ENCODE results near the gene PRRC2A.
"Not testable (repeated sequence)": the region's sequence is repeated elsewhere in the genome, so short reads cannot be mapped to it uniquely, and the experiment has no call there.

The PRRC2A gene

GRCh38 chr6:31585491-31585890 is 35.0 kb upstream of the PRRC2A start:
- DNase-seq (ENCODE audit: low read depth, low spot score): peak; percentile 61

DNA sequence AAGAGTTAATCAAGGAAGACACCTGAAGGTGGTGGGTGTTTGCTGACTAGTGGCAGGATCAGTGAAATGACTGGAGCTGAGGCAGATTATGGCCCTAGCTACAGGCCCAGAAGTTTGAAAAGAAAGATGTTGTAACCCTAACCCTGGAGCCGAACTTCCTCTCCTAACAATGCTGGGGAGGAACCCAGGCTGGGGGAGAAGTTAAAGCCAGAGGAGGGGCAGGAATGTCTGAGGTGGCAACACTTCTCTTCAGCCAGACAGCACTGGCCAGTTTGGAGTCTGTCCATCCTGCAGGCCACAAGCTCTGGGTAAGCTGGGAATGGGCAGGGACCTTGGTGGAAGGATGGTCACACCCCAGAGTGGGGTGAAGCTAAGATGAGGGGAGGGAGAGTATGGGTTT is 34.5 kb upstream of the PRRC2A start, which contains the start of gene LST1:
Gene LST1 (plus strand): TSS at position 270 of the 400 bp plus-strand sequence. CDS start 1,023 bp downstream, outside the sequence.
- no peak for DNase-seq (ENCODE audit: low read depth, low spot score)

- DNase-seq (ENCODE audit: low read depth, low spot score): no peak
These were observed 33.8 kb upstream of the PRRC2A start for GRCh38 chr6:31586599-31587281.

DNA sequence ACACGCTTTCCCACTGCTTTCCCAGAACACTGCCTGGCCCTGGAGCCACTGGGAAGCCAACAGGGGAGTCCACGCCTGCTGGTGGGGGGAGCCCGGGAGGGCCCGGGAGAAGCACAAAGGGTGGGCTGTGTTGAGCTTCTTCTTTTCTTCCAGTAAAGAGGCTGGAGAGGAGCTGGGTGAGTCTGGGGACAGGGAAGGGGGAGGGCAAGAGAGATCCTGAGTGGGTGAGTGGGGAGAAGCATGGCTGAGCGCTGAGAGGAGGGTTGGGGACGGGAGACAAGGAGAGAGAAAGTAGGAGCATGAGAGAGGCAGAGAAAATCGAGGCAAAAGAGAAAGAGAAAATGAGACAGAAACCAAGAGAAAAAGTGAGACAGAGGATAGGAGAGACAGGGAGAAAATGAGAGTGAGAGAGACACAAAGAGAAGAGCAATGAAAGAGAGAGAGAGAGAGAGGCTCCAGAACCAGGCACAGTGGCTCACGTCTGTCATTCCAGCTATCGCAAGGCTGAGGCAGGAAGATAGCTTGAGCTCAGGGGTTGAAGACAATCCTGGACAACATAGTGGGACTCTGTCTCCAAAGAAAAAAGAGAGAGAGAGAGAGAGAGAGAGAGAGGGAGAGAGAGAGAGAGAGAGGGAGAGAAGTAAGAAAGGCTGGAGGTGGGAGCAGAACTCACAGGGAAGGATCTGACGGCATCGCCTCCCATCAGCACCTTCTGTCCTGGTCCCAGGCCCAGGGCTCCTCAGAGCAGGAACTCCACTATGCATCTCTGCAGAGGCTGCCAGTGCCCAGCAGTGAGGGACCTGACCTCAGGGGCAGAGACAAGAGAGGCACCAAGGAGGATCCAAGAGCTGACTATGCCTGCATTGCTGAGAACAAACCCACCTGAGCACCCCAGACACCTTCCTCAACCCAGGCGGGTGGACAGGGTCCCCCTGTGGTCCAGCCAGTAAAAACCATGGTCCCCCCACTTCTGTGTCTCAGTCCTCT is 32.4 kb upstream of the PRRC2A start:
- no peak for DNase-seq (ENCODE audit: low read depth, low spot score)

GRCh38 chr6:31588871-31589650 is 31.5 kb upstream of the PRRC2A start:
- DNase-seq (ENCODE audit: low read depth, low spot score): no peak

- DNase-seq (ENCODE audit: low read depth, low spot score): not testable (repeated sequence)
These were observed 29.8 kb upstream of the PRRC2A start for GRCh38 chr6:31590691-31591090.

- DNase-seq (ENCODE audit: low read depth, low spot score): no peak
These were observed 28.1 kb upstream of the PRRC2A start for GRCh38 chr6:31592396-31592771.

DNA sequence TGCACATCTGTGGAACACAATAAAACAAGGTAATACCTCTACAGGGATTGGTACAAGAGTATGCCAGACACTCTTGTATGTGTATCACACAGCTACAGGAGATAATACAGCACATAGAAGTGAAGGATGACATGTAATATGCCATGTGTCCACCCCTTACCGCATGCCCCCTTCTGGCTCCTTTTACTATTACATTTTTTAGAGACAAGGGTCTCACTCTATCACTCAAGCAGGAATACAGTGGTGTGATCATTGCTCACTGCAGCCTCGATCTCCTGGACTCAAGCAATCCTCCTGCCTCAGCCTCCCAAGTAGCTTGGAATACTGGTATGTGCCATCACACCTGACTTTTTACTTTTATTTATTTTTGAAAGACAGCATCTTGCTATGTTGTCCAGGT is 23.5 kb upstream of the PRRC2A start:
- DNase-seq (ENCODE audit: low read depth, low spot score): no peak

GRCh38 chr6:31607317-31607716 is 13.2 kb upstream of the PRRC2A start:
- DNase-seq (ENCODE audit: low read depth, low spot score): no peak

- no peak for DNase-seq (ENCODE audit: low read depth, low spot score)
These were observed 10.8 kb upstream of the PRRC2A start for GRCh38 chr6:31609519-31610406.

GRCh38 chr6:31610968-31611367 is 9.5 kb upstream of the PRRC2A start:
- DNase-seq (ENCODE audit: low read depth, low spot score): no peak

- no peak for DNase-seq (ENCODE audit: low read depth, low spot score)
These were observed 6.4 kb upstream of the PRRC2A start for GRCh38 chr6:31614075-31614619.

DNA sequence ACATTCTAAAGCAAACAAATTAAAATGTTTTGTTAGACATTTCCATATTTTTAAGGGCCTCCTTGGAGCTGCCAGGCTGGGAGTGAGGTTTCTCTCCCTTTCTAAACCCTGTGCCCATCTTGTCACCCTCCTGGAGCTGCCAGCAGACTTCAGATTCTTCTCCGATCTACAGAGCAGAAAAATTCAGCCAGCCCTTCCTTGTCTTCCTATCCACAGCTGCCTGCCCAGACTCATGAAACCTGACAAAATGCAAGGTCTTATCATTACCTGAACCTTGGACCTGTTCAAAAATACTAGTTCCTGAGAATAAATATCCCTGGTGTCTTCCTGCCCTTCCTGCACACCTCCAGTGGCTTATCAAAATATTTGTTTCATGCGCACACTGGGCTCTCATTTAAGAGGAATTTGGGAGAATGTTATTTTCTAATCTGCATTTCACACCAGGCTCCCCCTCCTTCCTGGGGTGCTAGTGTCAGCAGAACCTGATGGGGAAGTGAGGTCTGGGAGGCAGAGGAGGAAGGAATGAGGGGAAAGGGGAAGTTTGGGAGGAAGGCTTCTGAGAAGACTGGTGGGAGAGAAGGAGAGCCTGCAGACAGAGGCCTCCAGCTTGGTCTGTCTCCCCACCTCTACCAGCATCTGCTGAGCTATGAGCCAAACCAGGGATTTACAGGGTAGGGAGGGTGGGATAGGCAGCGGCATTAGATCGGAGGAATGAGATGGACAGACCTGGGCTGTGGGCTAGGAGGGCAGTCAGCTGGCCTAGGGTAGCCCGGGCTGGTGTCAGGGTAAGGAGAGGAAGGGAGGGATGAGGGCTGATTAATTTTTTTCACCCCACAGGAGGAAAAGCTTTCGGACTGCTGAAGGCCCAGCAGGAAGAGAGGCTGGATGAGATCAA is 5.6 kb upstream of the PRRC2A start, which contains the start of gene AIF1:
Gene AIF1 (plus strand): TSS at position 551 of the 895 bp plus-strand sequence. CDS start 96 bp downstream, at position 647.
- DNase-seq (ENCODE audit: low read depth, low spot score): no peak

- no peak for DNase-seq (ENCODE audit: low read depth, low spot score)
These were observed 4.8 kb upstream of the PRRC2A start for GRCh38 chr6:31615748-31616147.

- DNase-seq (ENCODE audit: low read depth, low spot score): no peak
These were observed 3.5 kb upstream of the PRRC2A start for GRCh38 chr6:31617010-31617409.

GRCh38 chr6:31619805-31620585 is 520 bp upstream of the PRRC2A start:
- DNase-seq (ENCODE audit: low read depth, low spot score): peak; percentile 100

DNA sequence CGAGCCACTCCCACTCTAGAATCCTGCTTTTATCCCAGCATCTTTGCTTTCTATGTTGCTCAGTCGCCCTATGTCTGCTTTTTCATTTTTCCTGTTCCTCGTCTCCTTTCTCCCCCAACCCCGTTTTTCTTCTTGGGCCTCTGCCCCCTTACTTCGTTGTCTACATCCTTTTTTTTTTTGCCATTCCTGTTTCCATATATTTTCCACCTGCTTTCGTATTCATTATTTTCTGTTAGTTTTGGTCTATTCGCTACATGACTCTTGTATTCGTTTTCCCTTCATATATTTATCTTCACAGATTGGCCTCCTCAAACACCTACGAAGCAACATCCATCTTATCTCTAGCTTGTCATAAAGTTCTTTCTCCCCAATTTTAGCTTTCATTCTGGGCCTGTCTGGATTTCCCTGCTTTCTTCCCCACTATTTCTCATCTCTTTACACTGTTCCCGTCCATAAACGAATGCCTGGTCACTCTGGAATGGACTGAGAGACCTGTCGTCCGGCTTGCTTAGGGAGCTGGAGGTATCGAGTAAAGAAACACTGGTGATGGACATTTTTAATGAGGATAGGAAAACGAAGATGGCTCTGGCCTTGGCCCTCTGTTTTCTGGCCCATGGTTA is 915 bp downstream of the PRRC2A start:
- DNase-seq (ENCODE audit: low read depth, low spot score): no peak

DNA sequence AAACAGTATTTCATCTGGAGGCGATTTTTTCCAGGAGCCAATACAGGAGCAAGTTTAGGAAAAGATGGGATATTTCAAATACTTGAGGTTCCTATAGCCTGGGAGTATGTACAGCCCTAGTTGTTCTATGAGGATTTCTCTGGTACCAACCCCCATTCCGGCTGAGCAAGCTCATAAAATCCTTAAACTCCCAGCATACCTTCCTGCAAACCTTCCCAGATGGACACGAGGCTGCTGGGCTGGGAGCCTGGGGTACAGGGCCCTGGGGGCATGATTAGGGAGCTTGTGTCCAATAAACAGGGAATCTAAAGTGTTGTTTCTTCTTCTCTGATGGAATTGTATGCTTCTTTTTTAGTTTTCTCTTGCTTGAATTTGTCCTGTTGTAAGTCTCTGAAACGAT is 1.5 kb downstream of the PRRC2A start:
- DNase-seq (ENCODE audit: low read depth, low spot score): peak; percentile 67

Data from ELF-1 (cell line).